Measurements from ENCODE around the gene CD19.
"Not testable (repeated sequence)": the region's sequence is repeated elsewhere in the genome, so short reads cannot be mapped to it uniquely, and the experiment has no call there.

Gene CD19

GRCh38 chr16:28905800-28906372 lies 25.9 kb upstream of the CD19 start:
- DNase-seq = no peak

DNA sequence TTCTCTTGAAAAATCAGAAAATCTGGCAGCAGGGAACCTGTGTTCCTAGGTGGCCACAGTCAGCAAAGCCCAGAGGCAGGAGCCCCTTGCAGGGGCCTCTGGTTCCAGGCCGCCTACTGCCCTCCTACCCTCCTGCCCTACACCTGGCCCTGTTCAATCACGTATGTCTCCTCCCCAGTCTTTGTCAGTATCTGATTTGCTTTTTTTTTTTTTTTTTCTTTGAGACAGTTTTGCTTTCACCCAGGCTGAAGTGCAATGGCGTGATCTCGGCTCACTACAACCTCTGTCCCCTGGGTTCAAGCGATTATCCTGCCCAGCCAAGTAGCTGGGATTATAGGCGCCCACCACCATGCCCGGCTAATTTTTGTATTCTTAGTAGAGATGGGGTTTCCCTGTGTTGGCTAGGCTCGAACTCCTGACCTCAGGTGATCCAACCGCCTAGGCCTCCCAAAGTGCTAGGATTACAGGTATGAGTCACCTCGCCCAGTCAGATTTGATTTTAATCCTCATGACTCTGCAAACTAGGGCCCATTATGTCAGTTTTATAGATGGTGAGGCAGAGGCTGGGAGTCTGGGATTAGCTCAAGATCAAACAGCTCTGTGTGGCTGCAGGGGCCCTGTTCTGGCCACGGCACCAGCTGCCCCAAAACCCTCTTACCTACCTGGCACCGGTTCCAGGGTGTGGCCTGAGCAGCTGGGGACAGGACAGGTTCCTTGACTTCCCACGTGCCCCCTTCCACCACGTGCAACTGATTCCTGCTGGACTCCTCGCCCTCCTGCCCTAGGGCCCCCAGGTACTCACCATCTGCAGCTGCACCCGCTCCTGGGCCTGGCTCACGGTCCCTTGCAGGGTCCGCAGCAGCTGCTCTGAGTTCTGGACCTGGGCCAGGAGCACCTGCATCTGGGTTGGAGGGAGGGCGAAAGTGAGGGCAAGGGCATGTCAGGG lies 21.4 kb upstream of the CD19 start:
- DNase-seq = no peak

- DNase-seq = no peak
Measured at GRCh38 chr16:28912558-28912957, 19.2 kb upstream of the CD19 start.

DNA sequence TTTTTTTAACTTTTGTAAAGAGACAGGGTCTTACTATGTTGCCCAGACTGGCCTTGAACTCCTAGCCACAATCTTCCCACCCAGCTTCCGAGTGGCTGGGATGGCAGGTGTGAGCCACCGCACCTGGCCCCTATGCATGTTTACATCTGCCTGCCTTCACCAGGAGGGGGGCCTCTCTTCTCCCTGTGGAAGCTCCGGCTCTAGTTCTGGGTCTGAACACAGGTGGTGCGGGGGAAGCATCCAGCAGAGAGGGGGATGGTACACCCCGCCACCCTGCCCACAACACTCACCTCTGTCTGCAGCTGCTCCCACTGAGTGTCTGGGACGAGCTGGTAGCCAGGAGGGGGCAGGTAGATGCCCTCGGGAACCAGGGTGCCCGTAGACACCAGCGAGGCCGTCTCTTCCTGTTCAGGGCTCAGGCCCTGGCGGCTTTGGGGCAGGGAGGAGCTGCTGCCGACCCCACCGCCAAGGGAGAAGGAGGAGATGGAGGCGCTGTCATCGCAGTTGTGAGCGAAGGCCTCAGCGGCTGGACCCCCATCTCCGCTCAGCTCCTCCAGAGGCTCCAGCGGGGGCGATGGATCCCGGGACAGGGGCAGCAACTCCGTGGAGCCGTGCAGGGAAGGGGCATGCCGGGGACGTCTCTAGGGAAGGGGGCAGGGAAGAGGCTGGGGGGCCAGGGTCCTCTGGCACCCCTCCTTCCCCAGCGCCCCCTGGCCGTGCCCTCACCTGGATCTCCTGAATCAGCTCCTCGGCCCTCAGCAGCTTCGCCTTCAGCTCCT lies 17.6 kb upstream of the CD19 start:
- DNase-seq = no peak

- DNase-seq = no peak
Measured at GRCh38 chr16:28915181-28915580, 16.6 kb upstream of the CD19 start.

- DNase-seq = no peak
Measured at GRCh38 chr16:28917095-28917494, 14.7 kb upstream of the CD19 start.

- no peak for DNase-seq
Measured at GRCh38 chr16:28918698-28919097, 13.1 kb upstream of the CD19 start.

- no peak for DNase-seq
Measured at GRCh38 chr16:28923231-28923587, 8.6 kb upstream of the CD19 start.

GRCh38 chr16:28923652-28924398 lies 7.9 kb upstream of the CD19 start:
- peak in 4 of 51 donors; percentile 7 to 37 (median 23) for DNase-seq

- DNase-seq = peak in 3 of 51 donors; percentile 31 to 40 (median 38)
Measured at GRCh38 chr16:28924399-28924761, 7.4 kb upstream of the CD19 start.

GRCh38 chr16:28924762-28925385 lies 6.9 kb upstream of the CD19 start, which contains the start of gene RABEP2:
Gene RABEP2, minus strand, starts transcription at chr16:28925238. Its CDS starts 75 bp downstream, at chr16:28925163.
- DNase-seq = peak; percentile 70 to 99 (median 89)

DNA sequence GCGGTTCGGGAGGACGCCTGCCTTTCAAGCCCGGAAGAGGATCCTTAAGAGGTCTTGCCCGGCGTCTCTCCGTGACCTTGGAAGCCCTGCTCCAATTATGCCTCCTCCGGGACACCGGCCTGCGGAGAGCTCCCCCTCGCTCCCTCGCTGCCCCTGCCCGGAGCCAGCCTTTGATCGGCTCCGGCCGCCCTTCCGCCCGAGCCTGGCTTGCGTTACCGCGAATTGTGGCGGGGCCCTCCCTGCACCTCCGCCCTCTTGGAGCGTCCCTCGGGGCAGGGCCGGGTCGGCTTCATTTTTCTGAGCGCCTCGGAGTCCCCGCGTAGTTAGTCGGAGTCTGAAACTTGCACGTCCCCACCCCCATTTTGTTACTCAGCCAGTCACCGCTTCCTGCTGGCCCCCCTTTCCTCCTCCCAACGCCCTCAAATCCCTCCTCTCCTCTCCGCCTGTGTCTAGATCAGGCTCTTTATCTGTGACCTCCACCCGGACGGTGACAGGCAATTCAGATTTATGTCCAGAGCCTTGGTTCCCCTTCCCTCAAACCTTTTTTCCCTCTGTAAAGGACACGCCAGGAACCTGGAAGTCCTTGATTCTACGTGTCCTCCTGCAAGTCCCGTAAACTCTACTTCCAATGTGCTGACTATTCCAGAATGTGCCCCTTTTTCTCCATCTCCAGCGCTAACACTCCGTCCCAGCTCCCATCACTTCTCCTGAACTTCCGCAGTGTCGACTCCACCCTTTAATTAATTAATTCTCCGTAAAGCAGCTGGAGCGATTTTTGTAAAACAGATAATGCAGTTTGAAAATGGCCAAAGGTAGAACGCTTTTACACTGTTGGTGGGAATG lies 6.2 kb upstream of the CD19 start:
- peak in 32 of 51 donors; percentile 28 to 88 (median 64) for DNase-seq

- DNase-seq = not testable (repeated sequence)
Measured at GRCh38 chr16:28926284-28926683, 5.5 kb upstream of the CD19 start.

DNA sequence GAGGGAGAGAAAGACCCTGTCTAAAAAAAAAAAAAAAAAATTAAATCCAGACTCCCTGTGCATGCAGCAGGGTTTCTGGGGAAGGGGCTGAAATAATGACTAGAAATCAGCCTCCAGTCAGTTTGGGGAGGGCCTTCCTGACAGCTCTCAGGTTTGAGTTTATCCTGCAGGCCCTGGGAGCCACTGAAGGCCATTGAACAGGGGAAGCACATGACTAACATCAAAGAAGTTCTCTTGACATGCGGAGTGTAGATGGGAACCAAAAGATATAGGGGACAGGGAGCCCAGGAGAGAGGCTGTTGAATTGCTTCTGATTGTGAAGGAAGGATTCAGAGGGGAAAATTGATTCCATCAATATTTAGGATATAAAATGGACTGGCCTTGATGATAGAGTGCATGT lies 4.0 kb upstream of the CD19 start:
- DNase-seq = no peak

GRCh38 chr16:28930203-28930602 lies 1.6 kb upstream of the CD19 start:
- no peak for DNase-seq

DNA sequence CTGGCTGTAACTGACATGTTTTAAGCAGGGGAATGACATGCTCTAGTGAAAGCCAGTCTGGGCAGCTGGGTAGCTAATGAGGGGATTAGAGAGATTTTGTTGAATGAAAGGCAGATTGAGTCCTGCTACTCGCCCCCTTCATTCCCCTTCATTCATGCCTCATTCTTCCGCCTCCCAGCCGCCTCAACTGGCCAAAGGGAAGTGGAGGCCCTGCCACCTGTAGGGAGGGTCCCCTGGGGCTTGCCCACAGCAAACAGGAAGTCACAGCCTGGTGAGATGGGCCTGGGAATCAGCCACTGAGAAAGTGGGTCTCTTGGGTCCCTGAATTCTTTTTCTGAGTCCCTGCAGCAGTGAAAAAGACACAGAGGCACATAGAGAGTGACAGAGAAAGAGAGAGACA lies 1.1 kb upstream of the CD19 start:
- DNase-seq = no peak

GRCh38 chr16:28932339-28933141 lies 769 bp downstream of the CD19 start:
- DNase-seq = no peak

DNA sequence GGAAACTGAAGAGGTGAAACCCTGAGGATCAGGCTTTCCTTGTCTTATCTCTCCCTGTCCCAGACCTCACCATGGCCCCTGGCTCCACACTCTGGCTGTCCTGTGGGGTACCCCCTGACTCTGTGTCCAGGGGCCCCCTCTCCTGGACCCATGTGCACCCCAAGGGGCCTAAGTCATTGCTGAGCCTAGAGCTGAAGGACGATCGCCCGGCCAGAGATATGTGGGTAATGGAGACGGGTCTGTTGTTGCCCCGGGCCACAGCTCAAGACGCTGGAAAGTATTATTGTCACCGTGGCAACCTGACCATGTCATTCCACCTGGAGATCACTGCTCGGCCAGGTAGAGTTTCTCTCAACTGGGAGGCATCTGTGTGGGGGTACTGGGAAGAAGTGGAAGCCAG lies 1.4 kb downstream of the CD19 start:
- no peak for DNase-seq

GRCh38 chr16:28935346-28935745 lies 3.6 kb downstream of the CD19 start:
- DNase-seq = no peak

Data from hypothalamus (tissue), 51 donors.